ENCODE data around the gene TMEM123.

The TMEM123 gene

GRCh38 chr11:102410382-102410784 is 42.2 kb downstream of the TMEM123 start:
- no peak overlapping the region for H3K9ac ChIP-seq (ENCODE audit: low read depth, low read length, poor library complexity, severe bottlenecking)
- H3K9me3 ChIP-seq (ENCODE audit: insufficient read depth, low read depth, low read length) = no peaks in the 10 kb centered on the region
- H3K9me2 ChIP-seq (replicated peaks; ENCODE audit: low read depth, low read length) = no peaks in the 10 kb centered on the region
- no peaks in the 10 kb centered on the region for H3F3A ChIP-seq (ENCODE audit: low read depth)
- H2AFZ ChIP-seq (ENCODE audit: low read length) = no peak overlapping the region
- H3K4me1 ChIP-seq (ENCODE audit: insufficient read depth, low read length, poor library complexity, severe bottlenecking) = peaks cover 13% of the 10 kb centered on the region
- no peaks in the 10 kb centered on the region for H3K27me3 ChIP-seq (ENCODE audit: insufficient read depth, low read length, poor library complexity, severe bottlenecking)
- peaks cover 97% of the 10 kb centered on the region for H4K20me1 ChIP-seq (ENCODE audit: insufficient read depth, low read length, poor library complexity, severe bottlenecking)
- peaks cover 100% of the 10 kb centered on the region for H3K79me2 ChIP-seq (ENCODE audit: insufficient read depth, low read length)
- H3K4me3 ChIP-seq (ENCODE audit: low read length, poor library complexity, severe bottlenecking) = no peak overlapping the region
- TF ChIP-seq CTCF (conservative IDR thresholded peaks at IDR 0.05; ENCODE audit: low read length) (no peak), EZH2phosphoT487 (IDR thresholded peaks at IDR 0.05; ENCODE audit: borderline replicate concordance) (no peak)
- H3K36me3 ChIP-seq (ENCODE audit: insufficient read depth, low read length) = peaks cover 55% of the 10 kb centered on the region; the same call in 1 of the 2 replicates
- H3K4me2 ChIP-seq (ENCODE audit: low read depth, low read length, poor library complexity, severe bottlenecking) = no peak overlapping the region

DNA sequence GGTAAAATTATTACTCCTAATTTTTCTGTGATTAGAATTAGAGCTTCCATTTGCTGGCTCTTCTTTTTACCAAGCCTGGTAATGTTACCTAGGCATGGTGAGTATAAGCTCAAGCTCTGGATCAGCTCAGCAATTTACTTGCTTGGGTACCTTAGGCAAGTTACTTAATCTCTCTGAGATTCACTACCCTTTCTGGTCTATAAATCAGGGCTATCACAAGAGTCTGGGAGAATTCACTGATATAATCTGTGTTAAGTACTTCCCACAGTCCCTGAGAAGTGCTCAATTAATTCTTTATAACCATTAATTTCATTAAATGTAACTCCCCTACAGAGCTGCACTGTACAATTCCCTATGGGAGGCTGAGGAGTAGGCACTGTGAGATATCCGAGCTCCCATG is 44.2 kb downstream of the TMEM123 start:
- Histone ChIP-seq H3K4me3 (ENCODE audit: low read length, poor library complexity, severe bottlenecking) (no peak overlapping the region), H2AFZ (ENCODE audit: low read length) (no peak overlapping the region), H3K27me3 (ENCODE audit: insufficient read depth, low read length, poor library complexity, severe bottlenecking) (no peaks in the 10 kb centered on the region), H3K4me2 (ENCODE audit: low read depth, low read length, poor library complexity, severe bottlenecking) (no peak overlapping the region), H3K9me3 (ENCODE audit: insufficient read depth, low read depth, low read length) (no peaks in the 10 kb centered on the region), H4K20me1 (ENCODE audit: insufficient read depth, low read length, poor library complexity, severe bottlenecking) (peaks cover 97% of the 10 kb centered on the region), H3K9me2 (replicated peaks; ENCODE audit: low read depth, low read length) (no peaks in the 10 kb centered on the region), H3K9ac (ENCODE audit: low read depth, low read length, poor library complexity, severe bottlenecking) (no peak overlapping the region), H3F3A (ENCODE audit: low read depth) (no peaks in the 10 kb centered on the region), H3K4me1 (ENCODE audit: insufficient read depth, low read length, poor library complexity, severe bottlenecking) (peaks cover 6% of the 10 kb centered on the region), H3K79me2 (ENCODE audit: insufficient read depth, low read length) (peaks cover 100% of the 10 kb centered on the region), H3K36me3 (ENCODE audit: insufficient read depth, low read length) (peaks cover 61% of the 10 kb centered on the region; the same call in 1 of the 2 replicates)
- TF ChIP-seq CTCF (conservative IDR thresholded peaks at IDR 0.05; ENCODE audit: low read length) (no peak), EZH2phosphoT487 (IDR thresholded peaks at IDR 0.05; ENCODE audit: borderline replicate concordance) (no peak)

GRCh38 chr11:102407901-102408300 is 44.7 kb downstream of the TMEM123 start:
- H3K9me3 ChIP-seq (ENCODE audit: insufficient read depth, low read depth, low read length) = no peaks in the 10 kb centered on the region
- H3K36me3 ChIP-seq (ENCODE audit: insufficient read depth, low read length) = peaks cover 65% of the 10 kb centered on the region; the same call in 1 of the 2 replicates
- H2AFZ ChIP-seq (ENCODE audit: low read length) = no peak overlapping the region
- no peak overlapping the region for H3K9ac ChIP-seq (ENCODE audit: low read depth, low read length, poor library complexity, severe bottlenecking)
- TF ChIP-seq CTCF (conservative IDR thresholded peaks at IDR 0.05; ENCODE audit: low read length) = no peak
- no peak for TF ChIP-seq EZH2phosphoT487 (IDR thresholded peaks at IDR 0.05; ENCODE audit: borderline replicate concordance)
- peaks cover 10% of the 10 kb centered on the region for H3K4me1 ChIP-seq (ENCODE audit: insufficient read depth, low read length, poor library complexity, severe bottlenecking)
- peaks cover 97% of the 10 kb centered on the region for H4K20me1 ChIP-seq (ENCODE audit: insufficient read depth, low read length, poor library complexity, severe bottlenecking)
- H3K4me2 ChIP-seq (ENCODE audit: low read depth, low read length, poor library complexity, severe bottlenecking) = no peak overlapping the region
- no peaks in the 10 kb centered on the region for H3F3A ChIP-seq (ENCODE audit: low read depth)
- H3K27me3 ChIP-seq (ENCODE audit: insufficient read depth, low read length, poor library complexity, severe bottlenecking) = no peaks in the 10 kb centered on the region
- peaks cover 100% of the 10 kb centered on the region for H3K79me2 ChIP-seq (ENCODE audit: insufficient read depth, low read length)
- H3K4me3 ChIP-seq (ENCODE audit: low read length, poor library complexity, severe bottlenecking) = no peak overlapping the region
- H3K9me2 ChIP-seq (replicated peaks; ENCODE audit: low read depth, low read length) = no peaks in the 10 kb centered on the region

All from Loucy (cell line).